AG04450 (cell line): Measurements from ENCODE around the gene STOML1. TPM values are rescaled to one million over a fixed set of nuclear protein-coding genes. Genes with fewer than 3 reads are reported as not detected.

ENCODE experiments used
- CTCF ChIA-PET: fragments of 300-600, 350-600 bp; formaldehyde crosslinking; extraction: SDS; loops from one replicate; lab custom pipeline; 2022; ENCODE audit warnings: antibody characterized with exemption, inconsistent platforms; lab: Charles Lee
- POLR2A ChIA-PET: fragments of 350-600 bp; formaldehyde crosslinking; extraction: SDS; loops from one replicate; lab custom pipeline; 2021; ENCODE audit warnings: antibody characterized with exemption, inconsistent platforms; lab: Yijun Ruan, JAX
- DNase-seq: peaks from one replicate; pipeline ENCODE4 v3.0.0-alpha.2; 2011; ENCODE audit warnings: low read depth, low spot score
- H3K27ac ChIP-seq: one replicate; pipeline ENCODE4 v1.5.1; 2012; ENCODE audit warnings: low read depth, low read length, control low read depth
- H3K27me3 ChIP-seq: one replicate; pipeline ENCODE4 v1.6.0; 2012; ENCODE audit warnings: low read length; ENCODE audit not compliant: control insufficient read depth, insufficient read depth
- H3K4me3 ChIP-seq: 2 replicates; pipeline ENCODE4 v1.5.1; 2011; ENCODE audit warnings: mild to moderate bottlenecking, low read depth, low read length, control low read depth
- H3K9me3 ChIP-seq: 2 replicates; pipeline ENCODE4 v1.5.1; 2012; ENCODE audit warnings: low read length; ENCODE audit not compliant: control insufficient read depth, insufficient read depth
- CTCF ChIP-seq: IDR thresholded peaks from 2 replicates; pipeline ENCODE4 v1.5.1; 2011; ENCODE audit warnings: low read depth, low read length, control low read depth, inconsistent platforms
- polyA plus RNA-seq: library from polyadenylated mRNA; depleted of rRNA; stranded (reverse); fragments of >200 nt; gene quantifications from 2 replicates; pipeline ENCODE4 v1.2.3, GENCODE V29; 2011

Gene STOML1
- polyA plus RNA-seq, 1 experiment: 7.3 TPM

DNA sequence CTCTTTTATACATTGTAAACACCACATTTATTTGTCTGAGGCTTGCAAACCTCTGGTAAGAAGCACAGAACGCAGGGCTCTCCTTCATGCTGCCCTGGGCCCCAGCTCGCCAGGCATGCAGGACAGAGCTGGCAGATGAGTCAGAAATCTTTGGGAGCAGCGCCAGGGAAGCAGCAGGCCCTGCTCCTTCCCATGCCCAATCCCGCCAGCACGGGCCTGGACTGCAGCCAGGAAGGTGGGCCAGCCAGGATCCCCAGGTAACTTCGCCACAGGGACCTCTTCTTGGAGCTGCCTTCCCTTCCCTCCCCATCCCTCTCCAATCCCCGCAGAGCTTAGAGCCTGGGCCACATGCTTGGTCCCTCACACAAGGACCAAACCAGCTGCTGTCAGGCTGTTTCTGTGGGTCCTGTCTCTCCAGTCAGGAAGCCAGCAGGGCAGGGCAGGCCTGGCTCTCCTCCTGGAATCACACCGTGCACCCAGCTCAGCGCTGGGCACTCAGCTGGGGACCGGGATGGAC lies 8.8 kb downstream of the STOML1 start:
- CTCF ChIA-PET: interaction anchor here (0.6 to 3.4 kb wide), 7 partner anchors 9 to 66 kb away, joined by 3 to 38 read pairs (median 5); partner anchors contain the start of genes PML and STOML1
- TF ChIP-seq CTCF: no peak
- no peak overlapping the region for H3K4me3 ChIP-seq
- no peaks in the 10 kb centered on the region for H3K9me3 ChIP-seq
- POLR2A ChIA-PET: interaction anchor here (0.6 to 1.5 kb wide), 3 partner anchors 11 to 347 kb away, joined by 5 to 8 read pairs (median 7); partner anchors contain the start of gene PML
- H3K27me3 ChIP-seq: no peaks in the 10 kb centered on the region
- peak; percentile 36 for DNase-seq
- peak overlapping the region; percentile 96 for H3K27ac ChIP-seq

DNA sequence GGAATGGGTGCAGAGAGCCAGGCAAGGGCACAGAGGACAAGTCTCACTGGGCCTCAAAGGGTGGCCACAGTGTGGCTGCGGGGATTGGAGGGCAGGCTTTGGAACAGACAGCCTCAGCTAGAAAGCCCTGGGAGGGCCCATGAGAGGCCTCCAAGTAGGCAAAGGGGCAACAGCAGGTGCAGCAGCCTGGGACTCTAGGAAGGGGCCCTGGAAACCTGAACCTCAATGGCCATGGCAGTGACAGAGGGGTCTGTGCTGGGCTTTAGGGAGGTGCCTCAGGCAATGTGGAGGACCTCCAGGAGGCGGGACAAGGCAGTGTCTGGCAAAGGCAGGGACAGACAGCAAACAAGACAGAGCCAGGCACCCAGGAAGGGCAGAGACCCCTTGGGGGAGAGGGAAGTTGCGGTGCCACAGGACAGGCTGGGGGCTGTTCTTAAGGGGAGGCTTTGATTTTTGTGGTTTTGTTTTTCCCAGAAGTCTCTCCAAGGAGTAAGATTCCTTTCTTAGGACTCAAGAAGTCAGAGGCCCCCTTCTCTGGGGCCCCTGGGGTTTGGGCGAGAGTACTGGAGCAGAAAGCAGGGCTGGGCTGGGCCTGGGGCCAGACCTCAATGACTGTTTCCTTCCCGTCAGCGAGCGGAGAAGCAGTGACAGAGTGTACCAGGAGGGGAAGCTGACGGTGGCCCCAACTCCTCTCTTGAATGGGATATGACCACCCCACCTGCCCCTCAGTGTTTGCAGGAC lies 9.7 kb downstream of the STOML1 start:
- H3K9me3 ChIP-seq: no peaks in the 10 kb centered on the region
- no peak for TF ChIP-seq CTCF
- H3K4me3 ChIP-seq: 0 out of 2 replicates have a peak overlapping the region, but pooled peaks have one; percentile 4
- H3K27me3 ChIP-seq: no peaks in the 10 kb centered on the region
- DNase-seq: peak; percentile 58
- H3K27ac ChIP-seq: peak overlapping the region; percentile 96
- ChIA-PET POLR2A (interaction anchor here (1.3 to 1.5 kb wide), 2 partner anchors 12 to 58 kb away, joined by 7 to 8 read pairs; partner anchors contain the start of gene PML), CTCF (interaction anchor here (1.0 to 3.4 kb wide), 6 partner anchors 8 to 146 kb away, joined by 5 to 38 read pairs (median 6); partner anchors contain the start of genes PML and STOML1)

- ChIA-PET CTCF (interaction anchor here (0.8 to 3.4 kb wide), 5 partner anchors 9 to 146 kb away, joined by 3 to 38 read pairs (median 5); partner anchors contain the start of gene STOML1), POLR2A (no interaction called here)
- H3K4me3 ChIP-seq: no peak overlapping the region
- no peaks in the 10 kb centered on the region for H3K9me3 ChIP-seq
- no peak for TF ChIP-seq CTCF
- H3K27ac ChIP-seq: peak overlapping the region; percentile 96
- no peaks in the 10 kb centered on the region for H3K27me3 ChIP-seq
- DNase-seq: no peak
Observed at GRCh38 chr15:73981761-73982221, 10.3 kb downstream of the STOML1 start.

GRCh38 chr15:73979636-73980035 lies 12.5 kb downstream of the STOML1 start:
- Histone ChIP-seq H3K27me3 (no peaks in the 10 kb centered on the region), H3K27ac (no peak overlapping the region), H3K9me3 (0 out of 2 replicates have a peak, but pooled peaks cover under 1% of the 10 kb centered on the region), H3K4me3 (no peak overlapping the region)
- ChIA-PET CTCF (interaction anchor here (0.9 to 2.1 kb wide), 3 partner anchors 13 to 343 kb away, joined by 5 to 10 read pairs (median 7); no protein-coding TSS in a partner anchor), POLR2A (no interaction called here)
- TF ChIP-seq CTCF: no peak
- DNase-seq: no peak
